ENCODE results near the gene DGKH.
"Not testable (repeated sequence)": the region's sequence is repeated elsewhere in the genome, so short reads cannot be mapped to it uniquely, and the experiment has no call there.

Gene DGKH

GRCh38 chr13:42113478-42113877 is 65.0 kb downstream of the DGKH start:
- DNase-seq, result no peak

DNA sequence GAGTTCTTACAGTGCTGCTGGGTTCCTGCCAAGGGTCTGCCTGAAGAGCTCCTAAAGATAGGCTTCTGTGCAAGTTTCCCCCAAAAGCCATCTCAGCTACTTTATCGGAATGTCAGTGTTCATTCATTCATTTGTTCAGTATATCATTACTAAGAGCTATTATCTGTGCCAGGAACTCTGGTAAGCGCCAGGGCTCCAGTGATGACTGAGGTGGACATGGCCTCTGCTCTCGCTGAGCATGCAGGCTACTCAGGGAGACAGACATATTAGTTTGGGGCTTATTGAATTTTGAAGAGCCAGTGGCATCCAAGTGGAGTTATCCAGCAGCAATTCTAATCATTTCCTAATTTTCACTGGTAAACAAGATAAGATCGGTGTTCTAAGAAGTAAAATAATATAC is 65.8 kb downstream of the DGKH start:
- DNase-seq, result no peak

GRCh38 chr13:42114912-42115311 is 66.5 kb downstream of the DGKH start:
- DNase-seq, result no peak

- DNase-seq, result no peak
Observed at GRCh38 chr13:42116225-42116624, 67.8 kb downstream of the DGKH start.

DNA sequence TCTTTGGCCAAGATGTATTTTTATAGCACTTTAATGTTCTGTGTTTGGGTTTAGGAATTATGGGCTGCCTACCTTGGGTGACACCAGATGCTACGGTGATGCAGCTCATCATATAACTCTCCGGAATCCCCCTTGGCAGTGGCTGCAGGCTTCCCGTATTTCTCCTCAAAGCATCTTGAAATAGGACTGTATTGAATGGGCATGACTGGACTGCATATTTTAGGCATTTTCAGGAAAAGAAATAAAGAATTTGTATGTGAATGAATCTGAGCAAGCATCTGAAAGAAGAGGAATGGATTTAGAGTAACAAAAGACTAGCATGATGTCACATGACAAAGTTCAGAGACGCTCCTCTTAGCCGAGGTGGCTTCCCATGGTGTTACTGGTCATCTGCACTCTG is 70.6 kb downstream of the DGKH start:
- DNase-seq, result no peak

DNA sequence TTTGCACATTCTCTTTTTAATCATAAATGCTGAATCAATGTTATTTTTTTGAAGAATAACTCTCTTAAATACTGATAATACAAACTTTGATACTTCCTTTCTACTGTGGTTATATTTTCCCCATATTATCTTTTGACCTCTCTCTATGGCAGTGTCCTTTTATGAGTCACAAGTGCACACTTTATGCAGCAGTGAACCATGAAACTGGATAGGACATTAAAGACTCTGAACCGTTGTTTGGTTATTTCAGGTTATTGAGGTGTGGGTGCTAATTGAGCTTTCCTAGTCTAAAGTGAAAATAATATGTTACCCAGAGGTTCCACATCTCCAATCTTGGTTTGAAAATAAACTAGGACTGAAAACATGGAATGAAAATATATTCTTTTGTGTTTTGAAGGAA is 71.4 kb downstream of the DGKH start:
- no peak for DNase-seq

DNA sequence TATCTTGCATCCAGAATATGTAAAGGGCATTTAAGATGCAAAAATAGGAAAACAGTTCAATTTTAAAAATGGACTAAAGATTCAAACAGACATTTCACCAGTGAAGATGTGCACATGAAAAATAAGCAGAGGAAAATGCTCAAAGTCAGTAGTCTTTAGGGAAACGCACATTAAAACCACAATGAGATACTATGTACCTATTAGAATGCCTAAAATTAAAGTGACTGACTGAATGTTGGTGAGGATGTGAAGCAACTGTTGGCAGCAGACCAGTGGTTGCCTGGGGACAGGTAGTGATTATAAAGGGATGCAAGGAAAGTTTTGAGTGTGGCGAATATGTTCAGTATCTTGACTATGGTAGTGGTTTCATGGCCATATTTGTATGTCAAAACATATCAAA is 75.2 kb downstream of the DGKH start:
- DNase-seq, result no peak

- DNase-seq, result no peak
Observed at GRCh38 chr13:42125046-42125445, 76.6 kb downstream of the DGKH start.

DNA sequence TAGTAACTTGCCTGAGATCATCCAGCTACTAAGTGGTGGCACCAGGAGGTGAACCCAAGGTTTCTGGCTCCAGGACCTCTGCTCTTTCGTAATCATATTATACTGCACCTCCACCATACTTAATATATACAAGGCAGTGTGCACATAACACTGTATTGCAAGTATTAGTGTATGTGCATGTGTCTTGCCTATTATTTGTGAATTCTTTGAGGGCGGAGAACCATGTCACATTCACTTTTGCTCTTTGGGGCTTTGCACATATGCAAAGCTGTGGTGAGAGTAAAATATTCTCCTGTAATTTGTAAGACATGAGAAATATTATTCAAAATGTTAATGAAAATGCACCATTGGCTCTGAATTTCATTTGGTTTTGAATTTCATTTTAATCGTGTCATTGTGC is 78.6 kb downstream of the DGKH start:
- no peak for DNase-seq

- DNase-seq, result no peak
Observed at GRCh38 chr13:42129033-42129432, 80.6 kb downstream of the DGKH start.

DNA sequence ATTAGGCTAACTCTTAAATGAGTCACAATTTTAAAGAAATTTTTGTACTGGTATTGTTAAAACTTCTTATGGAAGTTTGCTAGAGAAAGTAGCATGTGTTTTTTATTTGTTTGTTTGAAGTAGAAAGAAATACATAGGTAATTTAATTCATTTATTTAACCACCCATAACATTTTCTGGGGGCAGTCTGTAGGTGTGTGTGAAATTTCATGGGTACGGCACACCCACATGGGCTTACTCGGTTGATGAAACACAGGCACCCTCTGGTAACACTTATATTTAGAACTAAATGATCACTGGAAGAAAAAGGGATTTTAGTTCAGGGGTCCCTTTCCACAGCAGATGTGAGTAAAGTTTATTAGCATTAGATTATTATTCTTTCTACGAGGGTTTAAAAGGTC is 88.1 kb downstream of the DGKH start:
- no peak for DNase-seq

DNA sequence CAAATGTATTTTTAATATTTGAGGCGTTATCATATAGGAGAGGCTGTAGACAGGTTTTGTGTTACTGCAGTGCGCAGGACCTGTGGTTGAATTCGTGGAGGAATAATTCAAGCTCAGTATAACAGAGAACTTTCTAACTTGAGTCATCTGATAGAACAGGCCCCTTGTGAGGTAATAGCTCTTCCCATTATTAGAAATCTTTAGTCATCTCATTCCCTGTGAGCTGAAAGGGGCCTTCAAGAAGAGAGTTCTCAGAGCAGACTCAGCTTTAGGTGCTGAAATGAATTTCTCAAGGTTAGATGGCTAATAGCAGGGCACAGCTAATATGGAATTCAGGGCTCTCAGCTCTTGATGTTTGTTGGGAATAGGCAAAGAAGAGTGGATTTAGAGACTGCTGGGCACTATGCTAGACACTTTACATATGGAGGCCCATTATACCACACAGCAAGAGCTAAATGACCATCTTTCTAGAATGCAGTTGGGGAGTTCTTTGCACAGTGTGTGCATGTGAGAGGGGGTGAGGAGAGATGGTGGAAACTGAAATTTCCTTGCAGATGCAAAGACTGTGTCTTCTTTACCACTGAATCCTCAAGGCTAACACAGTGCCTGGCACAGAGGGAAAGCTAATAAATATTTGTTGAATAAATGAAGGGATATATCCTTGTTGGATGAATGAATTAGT is 89.5 kb downstream of the DGKH start:
- DNase-seq, result no peak

- no peak for DNase-seq
Observed at GRCh38 chr13:42140494-42140893, 92.0 kb downstream of the DGKH start.

GRCh38 chr13:42141052-42141451 is 92.6 kb downstream of the DGKH start:
- not testable (repeated sequence) for DNase-seq

- no peak for DNase-seq
Observed at GRCh38 chr13:42146359-42146758, 97.9 kb downstream of the DGKH start.

DNA sequence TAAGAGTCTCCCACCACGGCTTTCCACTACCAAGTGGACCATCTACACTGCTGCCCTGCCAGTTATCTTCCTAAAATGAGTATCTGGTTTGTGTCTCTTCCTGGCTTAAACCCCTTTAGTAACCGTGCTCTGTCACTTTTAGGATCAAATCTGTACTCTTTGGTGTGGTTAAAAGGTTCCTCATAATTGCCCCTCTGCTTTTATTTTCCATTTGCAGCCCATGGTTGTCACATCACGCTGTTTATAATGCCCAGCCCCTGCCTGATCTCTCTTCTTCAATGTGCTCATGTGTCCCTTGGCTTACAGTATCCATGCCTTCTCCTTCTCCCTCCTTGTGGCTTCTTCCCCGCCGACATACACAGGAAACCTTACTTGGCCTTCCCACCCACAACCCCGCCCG is 100.1 kb downstream of the DGKH start:
- no peak for DNase-seq

GRCh38 chr13:42149136-42149535 is 100.7 kb downstream of the DGKH start:
- DNase-seq, result no peak

- DNase-seq, result no peak
Observed at GRCh38 chr13:42151781-42152180, 103.3 kb downstream of the DGKH start.

GRCh38 chr13:42152495-42152894 is 104.0 kb downstream of the DGKH start:
- DNase-seq, result no peak

DNA sequence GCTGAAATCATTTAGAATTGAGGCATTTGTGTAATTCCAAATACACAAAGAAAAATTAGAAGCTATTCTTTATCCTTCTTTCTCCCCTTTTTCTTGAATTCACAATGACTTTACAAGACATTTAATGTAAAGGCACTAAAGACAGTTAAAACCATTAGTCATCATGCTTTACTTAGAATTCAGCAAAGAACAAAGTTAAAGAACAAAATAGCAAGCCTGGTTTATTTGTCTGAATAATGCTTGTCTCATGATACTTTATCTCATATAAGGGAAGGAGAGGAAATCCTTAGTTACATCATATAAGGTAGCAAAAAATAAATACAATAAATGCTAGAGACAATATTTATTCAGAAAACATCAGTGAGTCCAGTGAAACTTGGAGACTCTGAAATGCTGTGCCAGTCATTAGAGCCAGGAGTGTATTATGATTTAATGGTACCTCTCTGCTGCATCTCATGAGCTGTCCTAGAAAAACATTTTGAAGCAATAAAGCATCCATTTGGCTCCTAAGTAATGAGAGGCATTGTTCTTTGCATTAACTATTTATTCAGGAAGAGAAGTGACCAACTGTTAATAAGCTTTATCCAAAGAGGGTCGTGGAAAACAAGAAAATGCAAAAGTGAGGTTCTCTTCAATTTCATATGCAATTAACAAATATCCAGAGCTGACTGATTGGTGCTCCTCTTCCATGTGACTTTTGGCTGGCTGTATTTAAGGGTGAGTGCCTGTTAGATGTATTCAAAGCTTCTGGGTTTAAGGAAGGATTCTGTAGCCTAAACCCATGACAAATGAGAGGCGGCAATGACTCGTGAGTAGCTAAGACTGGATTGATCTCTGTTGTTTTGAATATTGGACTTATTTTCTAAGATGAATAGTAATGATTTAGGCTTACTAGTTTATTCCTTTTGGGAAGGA is 105.0 kb downstream of the DGKH start:
- no peak for DNase-seq

- DNase-seq, result no peak
Observed at GRCh38 chr13:42155251-42155650, 106.8 kb downstream of the DGKH start.

GRCh38 chr13:42163338-42163737 is 114.9 kb downstream of the DGKH start:
- not testable (repeated sequence) for DNase-seq

DNA sequence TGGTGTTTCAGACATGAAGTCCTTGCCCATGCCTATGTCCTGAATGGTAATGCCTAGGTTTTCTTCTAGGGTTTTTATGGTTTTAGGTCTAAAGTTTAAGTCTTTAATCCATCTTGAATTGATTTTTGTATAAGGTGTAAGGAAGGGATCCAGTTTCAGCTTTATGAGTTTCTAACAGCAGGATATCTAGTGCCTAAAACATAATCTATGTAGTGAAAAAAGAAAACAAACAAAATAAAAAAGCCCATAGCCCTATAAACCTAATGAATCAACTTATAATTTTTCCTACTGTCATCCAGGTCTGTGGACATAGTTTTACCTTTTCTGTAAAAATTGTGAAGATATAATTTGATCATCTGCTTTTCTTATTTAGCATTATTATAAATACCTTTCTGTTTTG is 115.5 kb downstream of the DGKH start:
- not testable (repeated sequence) for DNase-seq

- no peak for DNase-seq
Observed at GRCh38 chr13:42164557-42165125, 116.2 kb downstream of the DGKH start.

Data from DMS153 (cell line).